Stimulated activated CD4-positive, alpha-beta T cell treated with anti-CD3 and anti-CD28 coated beads, Interleukin-12 subunit alpha, Interleukin-12 subunit beta, amount 100 ng/mL, for 4 hours (primary cell): ENCODE measurements around the gene CEND1.

Source experiments
- DNase-seq: peaks from one replicate; pipeline ENCODE4 v3.0.0-alpha.2; 2020

CEND1 gene

GRCh38 chr11:789943-790342, at the start of gene CEND1:
TSS of gene CEND1 (minus strand) at chr11:790090. CDS start at chr11:788576, 1,514 bp downstream.
- DNase-seq, result peak; percentile 55

DNA sequence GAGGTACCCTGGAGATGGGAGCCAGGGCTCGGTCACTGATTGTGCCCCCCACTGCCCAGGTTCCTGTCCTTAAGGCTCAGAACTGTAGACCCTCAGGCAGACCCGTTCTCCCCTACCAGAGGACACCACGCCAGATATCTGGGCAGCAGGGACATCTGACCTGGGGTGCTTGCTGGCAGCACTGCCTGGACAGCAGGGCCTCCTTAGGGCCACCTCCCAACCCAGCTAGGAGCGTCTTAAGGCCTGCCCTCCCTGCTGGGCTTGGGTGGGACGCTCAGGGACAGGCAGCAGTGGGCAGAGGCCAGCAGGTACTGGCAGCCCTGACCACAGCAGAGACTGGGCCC, 49.4 kb upstream of the CEND1 start:
- no peak for DNase-seq

GRCh38 chr11:838441-839279, 48.8 kb upstream of the CEND1 start:
- no peak for DNase-seq

DNA sequence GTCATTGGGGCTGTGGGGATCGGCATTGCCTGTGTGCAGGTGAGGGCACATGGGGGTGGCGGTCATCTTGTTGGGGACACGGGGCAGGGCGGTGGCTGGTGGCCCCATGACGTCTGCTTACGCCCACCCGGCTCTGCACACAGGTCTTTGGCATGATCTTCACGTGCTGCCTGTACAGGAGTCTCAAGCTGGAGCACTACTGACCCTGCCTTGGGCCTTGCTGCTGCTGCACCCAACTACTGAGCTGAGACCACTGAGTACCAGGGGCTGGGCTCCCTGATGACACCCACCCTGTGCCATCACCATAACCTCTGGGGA, 48.1 kb upstream of the CEND1 start:
- no peak for DNase-seq

DNA sequence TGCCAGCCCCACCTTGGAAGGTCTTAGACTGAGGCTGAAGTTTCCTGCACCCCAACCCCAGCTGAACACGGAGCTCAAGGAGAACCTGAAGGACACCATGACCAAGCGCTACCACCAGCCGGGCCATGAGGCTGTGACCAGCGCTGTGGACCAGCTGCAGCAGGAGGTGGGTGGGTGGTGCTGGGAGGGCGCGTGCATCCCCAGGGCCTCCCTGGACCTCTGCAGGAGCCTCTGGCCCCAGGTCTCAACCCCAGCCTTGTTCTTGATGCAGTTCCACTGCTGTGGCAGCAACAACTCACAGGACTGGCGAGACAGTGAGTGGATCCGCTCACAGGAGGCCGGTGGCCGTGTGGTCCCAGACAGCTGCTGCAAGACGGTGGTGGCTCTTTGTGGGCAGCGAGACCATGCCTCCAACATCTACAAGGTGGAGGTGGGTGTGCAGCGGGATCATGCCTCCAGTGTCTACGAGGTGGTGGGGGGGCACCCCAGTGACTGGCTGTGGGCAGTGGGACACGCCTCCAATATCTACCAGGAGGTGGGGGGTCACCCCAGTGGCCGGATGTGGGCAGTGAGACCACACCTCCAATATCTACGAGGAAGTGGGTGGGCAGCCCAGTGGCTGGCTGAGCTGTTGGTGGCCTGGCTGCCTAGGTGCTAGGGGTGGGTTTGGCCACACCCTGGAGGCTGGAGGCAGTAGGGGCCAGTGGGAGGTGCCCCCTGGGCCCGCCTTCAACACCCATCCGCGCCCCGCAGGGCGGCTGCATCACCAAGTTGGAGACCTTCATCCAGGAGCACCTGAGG, 47.5 kb upstream of the CEND1 start:
- DNase-seq, result no peak

DNA sequence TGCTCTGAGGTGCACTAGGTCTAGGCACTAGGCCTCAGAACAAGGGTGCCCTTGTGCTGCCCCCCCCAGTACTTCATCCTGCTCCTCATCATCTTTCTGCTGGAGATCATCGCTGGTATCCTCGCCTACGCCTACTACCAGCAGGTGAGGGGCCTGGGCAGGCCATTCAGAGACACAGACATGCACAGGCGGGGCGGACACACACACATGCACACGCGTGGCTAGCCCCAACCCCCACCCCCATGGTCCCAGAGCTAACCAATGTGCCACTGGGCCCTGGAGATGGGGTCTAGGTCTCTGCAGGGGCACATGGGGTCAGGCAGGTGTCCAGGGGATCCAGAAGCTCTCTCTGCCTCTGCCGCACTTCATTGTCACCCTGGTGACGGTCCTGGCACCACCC, 46.8 kb upstream of the CEND1 start:
- no peak for DNase-seq

- no peak for DNase-seq
Measured at GRCh38 chr11:836274-836673, 46.4 kb upstream of the CEND1 start.

- DNase-seq, result no peak
Measured at GRCh38 chr11:834371-835316, 44.8 kb upstream of the CEND1 start.

- DNase-seq, result no peak
Measured at GRCh38 chr11:833849-834311, 44.0 kb upstream of the CEND1 start.

GRCh38 chr11:833114-833791, 43.4 kb upstream of the CEND1 start:
- no peak for DNase-seq

DNA sequence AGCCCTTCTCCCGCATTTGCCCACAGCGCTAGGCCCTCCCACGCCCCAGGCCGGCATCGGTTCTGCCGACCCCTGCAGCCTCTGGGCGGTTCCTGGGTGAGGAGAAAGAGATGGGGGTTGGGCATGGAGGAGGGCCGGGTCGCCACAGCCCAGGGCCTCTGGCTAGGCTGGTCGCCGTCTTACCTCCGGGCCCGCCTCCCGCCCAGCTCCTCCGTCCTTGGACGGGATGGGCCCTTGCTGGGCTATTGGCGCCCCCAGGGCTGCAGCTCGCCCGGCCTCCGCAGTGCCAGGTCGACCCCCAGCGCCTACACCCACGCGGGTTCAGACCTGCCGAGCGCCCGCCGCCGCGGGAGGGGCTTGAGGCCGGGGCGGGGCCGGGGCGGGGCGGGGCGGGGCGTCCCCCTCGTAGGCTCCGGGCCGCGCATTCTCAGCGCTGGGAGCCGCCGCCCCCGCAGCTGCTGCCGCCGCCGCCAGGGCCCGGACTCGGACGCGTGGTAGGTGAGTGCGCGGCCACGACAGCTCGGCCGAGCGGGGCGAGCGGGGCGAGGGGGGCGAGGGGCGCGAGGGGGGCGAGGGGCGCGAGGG, 42.7 kb upstream of the CEND1 start, which contains the start of gene CD151:
TSS of gene CD151 (plus strand) at position 424 of the 585 bp plus-strand sequence. CDS start 3,118 bp downstream, outside the sequence.
- DNase-seq, result peak; percentile 57

- DNase-seq, result no peak
Measured at GRCh38 chr11:831961-832528, 42.2 kb upstream of the CEND1 start.

- DNase-seq, result no peak
Measured at GRCh38 chr11:831118-831864, 41.4 kb upstream of the CEND1 start.

DNA sequence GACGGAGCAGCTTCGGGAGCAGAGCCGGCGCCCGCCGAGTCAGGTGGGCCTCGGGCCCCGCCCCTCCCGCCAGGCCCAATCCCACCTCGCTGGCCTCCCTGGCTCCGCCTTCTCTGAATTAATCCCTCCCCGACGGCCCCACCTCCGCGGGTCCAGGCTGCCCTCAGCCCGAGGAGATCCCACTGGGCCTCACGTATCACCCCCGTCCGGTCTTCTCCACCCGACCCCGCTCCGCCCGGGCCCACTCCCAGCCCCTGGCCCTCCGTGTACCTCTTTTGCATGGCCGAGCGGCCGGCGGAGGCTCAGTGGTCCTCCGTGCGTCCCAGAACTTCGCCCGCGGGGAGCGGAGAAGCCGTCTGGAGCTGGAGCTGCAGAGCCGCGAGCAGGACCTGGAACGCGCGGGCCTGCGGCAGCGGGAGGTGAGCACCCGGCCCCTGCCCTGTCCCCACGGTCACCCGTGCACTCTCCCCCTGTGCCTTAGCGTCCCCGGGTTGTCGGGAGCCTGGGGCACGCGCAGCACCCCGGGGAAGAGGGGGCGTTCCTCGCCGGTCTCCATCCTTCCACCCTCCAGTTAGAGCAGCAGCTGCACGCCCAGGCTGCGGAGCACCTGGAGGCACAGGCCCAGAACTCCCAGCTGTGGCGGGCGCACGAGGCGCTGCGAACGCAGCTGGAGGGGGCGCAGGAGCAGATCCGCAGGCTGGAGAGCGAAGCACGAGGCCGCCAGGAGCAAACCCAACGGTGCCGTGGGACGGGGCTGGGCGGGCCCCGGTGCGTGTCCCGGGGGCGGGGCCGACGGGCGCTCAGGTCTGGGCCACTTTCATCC, 40.6 kb upstream of the CEND1 start:
- DNase-seq, result peak; percentile 52

- no peak for DNase-seq
Measured at GRCh38 chr11:829847-830294, 40.0 kb upstream of the CEND1 start.

DNA sequence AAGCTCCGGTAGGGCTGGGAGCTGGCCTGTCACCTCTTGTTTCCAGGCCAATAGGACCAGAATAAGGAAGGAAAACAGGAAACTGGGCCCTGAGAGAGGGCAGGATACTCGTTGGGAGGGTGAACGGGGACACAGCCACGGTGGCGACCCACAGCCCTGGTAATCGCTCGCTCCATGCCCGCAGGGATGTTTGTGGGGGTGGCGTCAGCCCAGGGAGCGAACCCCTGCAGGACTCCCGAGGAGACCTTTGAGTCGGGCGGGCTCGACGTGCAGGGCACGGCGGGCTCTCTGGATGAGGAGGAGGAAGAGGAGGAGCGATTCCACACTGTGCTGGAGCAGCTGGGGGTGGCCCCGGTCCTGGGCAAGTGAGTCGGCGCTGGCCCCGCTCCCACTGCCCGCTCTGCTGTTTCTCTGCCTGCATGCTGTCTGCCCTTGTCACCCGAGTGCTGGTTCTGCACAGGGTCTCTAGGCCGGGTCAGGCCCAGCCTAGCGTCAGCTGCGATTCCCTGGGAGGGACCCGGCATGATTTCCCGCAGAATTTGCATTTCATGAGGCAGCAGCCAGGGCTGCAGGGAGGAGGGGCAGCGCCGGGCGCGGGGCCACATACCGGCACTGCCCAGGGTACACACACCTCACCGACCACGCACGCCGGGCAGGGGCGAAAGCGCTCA, 39.4 kb upstream of the CEND1 start:
- DNase-seq, result no peak

- no peak for DNase-seq
Measured at GRCh38 chr11:828506-829175, 38.8 kb upstream of the CEND1 start.

DNA sequence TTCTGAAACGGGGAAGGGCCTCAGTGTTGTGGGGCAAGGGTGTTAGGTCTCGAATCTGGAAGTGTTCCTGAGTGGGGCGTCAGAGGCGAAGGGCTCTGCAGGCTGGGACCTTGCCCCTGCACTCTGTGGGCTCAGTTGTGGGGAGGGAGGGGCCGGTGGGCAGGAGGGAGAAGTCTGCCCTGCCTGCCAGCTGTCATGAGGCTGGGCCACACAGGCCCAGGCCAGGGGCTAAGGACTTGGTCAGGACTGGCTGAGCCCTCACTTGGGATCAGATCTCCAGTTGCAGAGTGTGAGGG, 38.0 kb upstream of the CEND1 start, which contains the start of gene CRACR2B:
TSS of gene CRACR2B (plus strand) at position 23 of the 296 bp plus-strand sequence. CDS start 689 bp downstream, outside the sequence.
- no peak for DNase-seq
